ENCODE measurements around the gene PARD6G. TPM values are rescaled to one million over a fixed set of nuclear protein-coding genes. Genes with fewer than 3 reads are reported as not detected.

Gene PARD6G
- total RNA-seq, 1 experiment from 2014 or later: 0.15 TPM

DNA sequence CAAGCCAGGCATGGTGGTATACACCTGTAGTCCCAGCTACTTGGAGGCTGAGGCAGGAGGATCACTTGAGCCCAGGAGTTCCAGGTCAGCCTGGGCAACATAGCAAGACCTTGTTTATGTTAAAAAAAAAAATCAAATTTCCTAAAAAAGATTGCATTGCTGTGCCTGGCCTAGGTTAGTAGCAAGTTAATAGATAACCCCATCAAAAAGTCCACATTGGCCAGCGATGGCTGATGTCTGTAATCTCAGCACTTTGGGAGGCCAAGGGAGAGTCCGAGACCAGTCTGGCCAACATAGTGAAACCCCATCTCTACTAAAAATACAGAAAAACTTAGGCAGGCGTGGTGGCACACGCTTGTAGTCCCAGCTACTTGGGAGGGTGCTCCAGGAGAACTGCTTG lies 38.7 kb downstream of the PARD6G start:
- H3F3A ChIP-seq (ENCODE audit: insufficient read depth, low read depth): no peaks in the 10 kb centered on the region
- H3K9me2 ChIP-seq (ENCODE audit: insufficient read depth): no peaks in the 10 kb centered on the region
- CTCF ChIA-PET: no interaction called here
- no peak overlapping the region for H2AFZ ChIP-seq
- BruUV-seq (replicated peaks): no TSS peak
- H3K4me3 ChIP-seq: no peak overlapping the region
- intact Hi-C loops (cut with micrococcal nuclease; ENCODE audit: unreplicated experiment): no loop called here
- no peaks in the 10 kb centered on the region for H3K36me3 ChIP-seq (ENCODE audit: low read depth)
- H3K79me2 ChIP-seq (ENCODE audit: low read depth): no peaks in the 10 kb centered on the region
- no peaks in the 10 kb centered on the region for H3K9me3 ChIP-seq (ENCODE audit: insufficient read depth, low read depth)
- no peaks in the 10 kb centered on the region for H4K20me1 ChIP-seq (ENCODE audit: insufficient read depth)
- H3K4me2 ChIP-seq: no peak overlapping the region
- H3K4me1 ChIP-seq (replicated peaks; ENCODE audit: insufficient read depth): no peaks in the 10 kb centered on the region
- POLR2A ChIA-PET (ENCODE audit: unreplicated experiment): no interaction called here
- TF ChIP-seq EZH2 (IDR thresholded peaks at IDR 0.05; ENCODE audit: low read depth): no peak
- TF ChIP-seq CTCF (conservative IDR thresholded peaks at IDR 0.05): no peak
- DNase-seq: no peak
- no peak overlapping the region for H3K27ac ChIP-seq
- H3K27me3 ChIP-seq (ENCODE audit: insufficient read depth, low read depth): peaks cover 27% of the 10 kb centered on the region

DNA sequence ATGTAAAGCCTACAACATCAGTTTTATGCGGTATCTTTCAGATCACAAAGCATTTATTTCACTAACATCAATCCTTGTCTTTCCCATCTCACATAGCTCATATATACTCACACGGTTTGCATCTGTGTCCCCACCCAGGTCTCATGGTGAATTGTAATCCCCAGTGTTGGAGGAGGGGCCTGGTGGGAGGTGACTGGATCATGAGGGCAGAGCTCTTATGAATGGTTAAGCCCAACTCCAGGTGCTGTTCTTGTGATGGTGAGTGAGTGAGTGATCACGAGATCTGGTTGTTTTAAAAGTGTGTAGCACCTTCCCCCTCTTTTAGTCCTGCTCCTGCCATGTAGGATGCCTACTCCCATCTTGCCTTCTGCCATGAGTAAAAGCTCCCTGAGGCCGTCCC lies 42.0 kb downstream of the PARD6G start:
- POLR2A ChIA-PET (ENCODE audit: unreplicated experiment): no interaction called here
- no peaks in the 10 kb centered on the region for H3K36me3 ChIP-seq (ENCODE audit: low read depth)
- TF ChIP-seq EZH2 (IDR thresholded peaks at IDR 0.05; ENCODE audit: low read depth) (no peak), CTCF (conservative IDR thresholded peaks at IDR 0.05) (no peak)

GRCh38 chr18:80204142-80204541 lies 43.2 kb downstream of the PARD6G start:
- Histone ChIP-seq H3K79me2 (ENCODE audit: low read depth) (no peaks in the 10 kb centered on the region), H3K4me2 (no peak overlapping the region), H3K27me3 (ENCODE audit: insufficient read depth, low read depth) (peaks cover 40% of the 10 kb centered on the region), H3F3A (ENCODE audit: insufficient read depth, low read depth) (no peaks in the 10 kb centered on the region), H3K9me2 (ENCODE audit: insufficient read depth) (no peaks in the 10 kb centered on the region), H3K9me3 (ENCODE audit: insufficient read depth, low read depth) (no peaks in the 10 kb centered on the region), H2AFZ (no peak overlapping the region), H3K27ac (no peak overlapping the region), H3K4me1 (replicated peaks; ENCODE audit: insufficient read depth) (no peaks in the 10 kb centered on the region), H3K4me3 (no peak overlapping the region), H4K20me1 (ENCODE audit: insufficient read depth) (no peaks in the 10 kb centered on the region), H3K36me3 (ENCODE audit: low read depth) (no peaks in the 10 kb centered on the region)
- ChIA-PET POLR2A (ENCODE audit: unreplicated experiment) (no interaction called here), CTCF (no interaction called here)
- intact Hi-C loops (cut with micrococcal nuclease; ENCODE audit: unreplicated experiment): no loop called here
- DNase-seq: no peak
- BruUV-seq (replicated peaks): no TSS peak
- TF ChIP-seq CTCF (conservative IDR thresholded peaks at IDR 0.05) (no peak), EZH2 (IDR thresholded peaks at IDR 0.05; ENCODE audit: low read depth) (no peak)

More for the DNA sequence above, 42.0 kb downstream of the PARD6G start:
- BruUV-seq (replicated peaks): no TSS peak
- no peak for DNase-seq
- peaks cover 39% of the 10 kb centered on the region for H3K27me3 ChIP-seq (ENCODE audit: insufficient read depth, low read depth)
- H3K4me3 ChIP-seq: no peak overlapping the region
- H4K20me1 ChIP-seq (ENCODE audit: insufficient read depth): no peaks in the 10 kb centered on the region
- H2AFZ ChIP-seq: no peak overlapping the region
- H3K9me2 ChIP-seq (ENCODE audit: insufficient read depth): no peaks in the 10 kb centered on the region
- intact Hi-C loops (cut with micrococcal nuclease; ENCODE audit: unreplicated experiment): no loop called here
- H3K4me2 ChIP-seq: no peak overlapping the region
- no peaks in the 10 kb centered on the region for H3K9me3 ChIP-seq (ENCODE audit: insufficient read depth, low read depth)
- H3K4me1 ChIP-seq (replicated peaks; ENCODE audit: insufficient read depth): no peaks in the 10 kb centered on the region
- H3K27ac ChIP-seq: no peak overlapping the region
- CTCF ChIA-PET: no interaction called here
- H3K79me2 ChIP-seq (ENCODE audit: low read depth): no peaks in the 10 kb centered on the region
- no peaks in the 10 kb centered on the region for H3F3A ChIP-seq (ENCODE audit: insufficient read depth, low read depth)
